ENCODE results near the gene CCDC177. TPM values are rescaled to one million over a fixed set of nuclear protein-coding genes. Genes with fewer than 3 reads are reported as not detected.

Gene CCDC177
- total and polyA plus RNA-seq, 7 experiments from 2014 or later: not detected

GRCh38 chr14:69612783-69613130 is 38.1 kb upstream of the CCDC177 start:
- H3K4me3 Mint-ChIP-seq: peak overlapping the region; percentile 84 to 98 (median 93)
- no peaks in the 10 kb centered on the region for H3K9me3 Mint-ChIP-seq
- Histone ChIP-seq H3K27me3 (ENCODE audit: control insufficient read depth in 2 of 2, insufficient read depth in 2 of 2, low read length in 2 of 2) (no peaks in the 10 kb centered on the region), H3K4me1 (ENCODE audit: control insufficient read depth in 2 of 2, insufficient read depth in 2 of 2, low read length in 2 of 2) (peaks cover 52 to 67% of the 10 kb centered on the region in 2 donors), H3K4me3 (ENCODE audit: low read length) (peak overlapping the region; percentile 91), H3K9me3 (ENCODE audit: control insufficient read depth in 2 of 3, low read length in 3 of 3) (no peaks in the 10 kb centered on the region), H3K36me3 (ENCODE audit: control insufficient read depth in 2 of 3, insufficient read depth in 3 of 3, low read length in 3 of 3) (no peaks in the 10 kb centered on the region), H3K27ac (ENCODE audit: low read depth, low read length) (peak overlapping the region; percentile 85)
- peaks cover 0 to 24% (median 0%) of the 10 kb centered on the region in 5 donors for H3K36me3 Mint-ChIP-seq
- H3K27me3 Mint-ChIP-seq: no peaks in the 10 kb centered on the region
- peak in 1 of 9 donors; percentile 20 for DNase-seq
- ChIA-PET CTCF (interaction anchor here (0.9 to 1.5 kb wide), 5 partner anchors 8 to 92 kb away, joined by 4 to 9 read pairs (median 4); no protein-coding TSS in a partner anchor), POLR2A (interaction anchor here (0.7 to 6.2 kb wide), 13 partner anchors 7 to 1216 kb away, joined by 3 to 62 read pairs (median 3); partner anchors contain the start of gene SRSF5)
- intact Hi-C loops (cut with micrococcal nuclease): loop anchor here (1.0 to 10.0 kb wide), 10 partner anchors 24 to 1795 kb away; partner anchors contain the start of genes ERH (in 2 of the 2), SLC39A9 (in 2 of the 2), ACTN1 (in 1 of the 2) and MAP3K9 (in 1 of the 2)
- H3K27ac Mint-ChIP-seq: peak overlapping the region; percentile 95 to 99 (median 98)
- H3K4me1 Mint-ChIP-seq: peaks cover 56 to 82% (median 74%) of the 10 kb centered on the region in 7 donors
- ATAC-seq: no peak

- ChIA-PET POLR2A (interaction anchor here (0.7 to 6.2 kb wide), 12 partner anchors 8 to 161 kb away, joined by 3 to 62 read pairs (median 4); partner anchors contain the start of gene SRSF5), CTCF (interaction anchor here (0.9 to 1.5 kb wide), 5 partner anchors 9 to 92 kb away, joined by 4 to 9 read pairs (median 4); no protein-coding TSS in a partner anchor)
- H3K4me3 ChIP-seq (ENCODE audit: low read length): peak overlapping the region; percentile 91
- no peaks in the 10 kb centered on the region for H3K27me3 Mint-ChIP-seq
- peaks cover 46 to 62% of the 10 kb centered on the region in 2 donors for H3K4me1 ChIP-seq (ENCODE audit: control insufficient read depth in 2 of 2, insufficient read depth in 2 of 2, low read length in 2 of 2)
- no peaks in the 10 kb centered on the region for H3K9me3 ChIP-seq (ENCODE audit: control insufficient read depth in 2 of 3, low read length in 3 of 3)
- no peaks in the 10 kb centered on the region for H3K27me3 ChIP-seq (ENCODE audit: control insufficient read depth in 2 of 2, insufficient read depth in 2 of 2, low read length in 2 of 2)
- H3K9me3 Mint-ChIP-seq: no peaks in the 10 kb centered on the region
- ATAC-seq (peak; percentile 43), DNase-seq (peak in 8 of 9 donors; percentile 30 to 50 (median 42))
- H3K36me3 ChIP-seq (ENCODE audit: control insufficient read depth in 2 of 3, insufficient read depth in 3 of 3, low read length in 3 of 3): no peaks in the 10 kb centered on the region
- H3K4me3 Mint-ChIP-seq: peak overlapping the region; percentile 84 to 98 (median 93)
- peak overlapping the region; percentile 85 for H3K27ac ChIP-seq (ENCODE audit: low read depth, low read length)
- intact Hi-C loops (cut with micrococcal nuclease): loop anchor here (1.0 to 10.0 kb wide), 8 partner anchors 24 to 1795 kb away; partner anchors contain the start of genes ERH (in 2 of the 2), SLC39A9 (in 2 of the 2), ACTN1 (in 1 of the 2) and MAP3K9 (in 1 of the 2)
- H3K4me1 Mint-ChIP-seq: peaks cover 51 to 77% (median 68%) of the 10 kb centered on the region in 7 donors
- peaks cover 0 to 24% (median 0%) of the 10 kb centered on the region in 5 donors for H3K36me3 Mint-ChIP-seq
- H3K27ac Mint-ChIP-seq: peak overlapping the region; percentile 95 to 99 (median 98)
Measured at GRCh38 chr14:69612014-69612782, 37.5 kb upstream of the CCDC177 start.

DNA sequence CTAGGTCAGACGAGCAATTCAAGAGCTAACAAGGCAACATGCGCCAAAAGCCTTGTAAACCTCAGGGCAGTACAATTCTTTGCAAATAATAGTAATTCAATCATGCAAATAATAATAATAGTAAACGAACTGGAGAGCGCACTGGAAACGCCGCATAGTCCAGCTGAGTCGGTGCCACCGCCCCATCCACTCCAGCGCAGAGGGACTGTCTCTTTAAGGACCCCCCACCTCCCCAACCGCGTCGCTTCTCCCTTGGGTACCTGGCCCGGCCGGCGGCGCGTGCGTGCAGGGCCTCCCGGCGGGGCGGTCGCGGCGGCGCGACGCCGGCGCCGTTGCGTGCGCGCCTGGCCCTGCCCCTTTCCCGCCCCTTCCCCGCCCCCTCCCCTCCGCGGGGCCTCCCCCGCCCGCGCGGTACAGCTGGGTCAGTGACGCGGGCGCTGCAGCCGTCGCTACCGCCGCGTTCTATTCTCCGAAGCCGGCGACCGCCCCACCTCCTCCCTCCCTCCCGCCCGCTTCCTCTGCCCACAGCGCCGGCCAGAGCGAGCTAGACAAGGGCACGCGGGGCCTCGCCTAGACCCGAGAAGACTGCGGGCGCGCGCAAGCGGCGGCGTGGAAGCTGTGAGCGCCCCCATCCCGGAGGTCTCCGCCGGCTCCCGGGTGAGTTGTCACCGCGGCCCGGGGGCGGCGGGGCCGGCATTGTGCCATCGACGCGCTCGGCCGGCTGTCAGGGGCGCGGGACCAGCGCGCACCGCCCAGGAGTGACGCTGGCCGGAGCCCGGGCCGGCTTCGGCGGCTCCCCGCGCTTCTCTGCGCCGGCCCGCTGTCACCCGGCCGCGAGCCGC is 36.7 kb upstream of the CCDC177 start, which contains the start of gene SUSD6:
Gene SUSD6, plus strand, starts transcription at position 425 of the 842 bp plus-strand sequence. CDS start 46,997 bp downstream, outside the sequence.
- ChIA-PET POLR2A (interaction anchor here (0.6 to 6.2 kb wide), 13 partner anchors 9 to 818 kb away, joined by 3 to 62 read pairs (median 4); partner anchors contain the start of gene SRSF5), CTCF (interaction anchor here (0.9 to 1.5 kb wide), 6 partner anchors 10 to 14 kb away, joined by 3 to 9 read pairs (median 4); no protein-coding TSS in a partner anchor)
- no peaks in the 10 kb centered on the region for H3K27me3 Mint-ChIP-seq
- Histone ChIP-seq H3K9me3 (ENCODE audit: control insufficient read depth in 2 of 3, low read length in 3 of 3) (no peaks in the 10 kb centered on the region), H3K36me3 (ENCODE audit: control insufficient read depth in 2 of 3, insufficient read depth in 3 of 3, low read length in 3 of 3) (no peaks in the 10 kb centered on the region), H3K4me3 (ENCODE audit: low read length) (peak within 1 kb of the TSS; percentile 91), H3K27me3 (ENCODE audit: control insufficient read depth in 2 of 2, insufficient read depth in 2 of 2, low read length in 2 of 2) (no peaks in the 10 kb centered on the region), H3K27ac (ENCODE audit: low read depth, low read length) (peak within 1 kb of the TSS; percentile 85), H3K4me1 (ENCODE audit: control insufficient read depth in 2 of 2, insufficient read depth in 2 of 2, low read length in 2 of 2) (peaks cover 38 to 54% of the 10 kb centered on the region in 2 donors)
- H3K9me3 Mint-ChIP-seq: no peaks in the 10 kb centered on the region
- ATAC-seq: peak; percentile 88
- H3K4me1 Mint-ChIP-seq: peaks cover 44 to 69% (median 63%) of the 10 kb centered on the region in 7 donors
- H3K36me3 Mint-ChIP-seq: peaks cover 0 to 18% (median 0%) of the 10 kb centered on the region in 5 donors
- H3K4me3 Mint-ChIP-seq: peak within 1 kb of the TSS; percentile 91 to 98 (median 94)
- H3K27ac Mint-ChIP-seq: peak within 1 kb of the TSS; percentile 95 to 99 (median 98)
- DNase-seq: peak; percentile 79 to 87 (median 85)
- intact Hi-C loops (cut with micrococcal nuclease): loop anchor here (1.0 to 10.0 kb wide), 15 partner anchors 8 to 1937 kb away; partner anchors contain the start of genes ERH (in 2 of the 2), SLC39A9 (in 2 of the 2), SRSF5 (in 2 of the 2) and ACTN1 (in 1 of the 2)

GRCh38 chr14:69610874-69611171 is 36.2 kb upstream of the CCDC177 start:
- ChIA-PET CTCF (interaction anchor here (0.9 to 1.2 kb wide), 2 partner anchors 9 to 13 kb away, joined by 3 to 6 read pairs; no protein-coding TSS in a partner anchor), POLR2A (interaction anchor here (0.9 to 6.2 kb wide), 8 partner anchors 14 to 157 kb away, joined by 3 to 62 read pairs (median 10); partner anchors contain the start of gene SRSF5)
- no peak for ATAC-seq
- H3K36me3 ChIP-seq (ENCODE audit: control insufficient read depth in 2 of 3, insufficient read depth in 3 of 3, low read length in 3 of 3): no peaks in the 10 kb centered on the region
- H3K4me1 Mint-ChIP-seq: peaks cover 38 to 63% (median 58%) of the 10 kb centered on the region in 7 donors
- intact Hi-C loops (cut with micrococcal nuclease): loop anchor here (1.0 to 10.0 kb wide), 13 partner anchors 8 to 1936 kb away; partner anchors contain the start of genes SRSF5 (in 2 of the 2), ACTN1 (in 1 of the 2), DCAF5 (in 1 of the 2) and ERH (in 1 of the 2)
- H3K4me1 ChIP-seq (ENCODE audit: control insufficient read depth in 2 of 2, insufficient read depth in 2 of 2, low read length in 2 of 2): peaks cover 32 to 48% of the 10 kb centered on the region in 2 donors
- H3K4me3 Mint-ChIP-seq: peak overlapping the region; percentile 86 to 97 (median 90)
- no peak for DNase-seq
- H3K4me3 ChIP-seq (ENCODE audit: low read length): peak overlapping the region; percentile 84
- no peaks in the 10 kb centered on the region for H3K27me3 Mint-ChIP-seq
- no peaks in the 10 kb centered on the region for H3K9me3 Mint-ChIP-seq
- H3K27ac Mint-ChIP-seq: peak overlapping the region; percentile 88 to 96 (median 93)
- peaks cover 0 to 16% (median 0%) of the 10 kb centered on the region in 5 donors for H3K36me3 Mint-ChIP-seq
- no peaks in the 10 kb centered on the region for H3K27me3 ChIP-seq (ENCODE audit: control insufficient read depth in 2 of 2, insufficient read depth in 2 of 2, low read length in 2 of 2)
- peak overlapping the region; percentile 81 for H3K27ac ChIP-seq (ENCODE audit: low read depth, low read length)
- H3K9me3 ChIP-seq (ENCODE audit: control insufficient read depth in 2 of 3, low read length in 3 of 3): no peaks in the 10 kb centered on the region

DNA sequence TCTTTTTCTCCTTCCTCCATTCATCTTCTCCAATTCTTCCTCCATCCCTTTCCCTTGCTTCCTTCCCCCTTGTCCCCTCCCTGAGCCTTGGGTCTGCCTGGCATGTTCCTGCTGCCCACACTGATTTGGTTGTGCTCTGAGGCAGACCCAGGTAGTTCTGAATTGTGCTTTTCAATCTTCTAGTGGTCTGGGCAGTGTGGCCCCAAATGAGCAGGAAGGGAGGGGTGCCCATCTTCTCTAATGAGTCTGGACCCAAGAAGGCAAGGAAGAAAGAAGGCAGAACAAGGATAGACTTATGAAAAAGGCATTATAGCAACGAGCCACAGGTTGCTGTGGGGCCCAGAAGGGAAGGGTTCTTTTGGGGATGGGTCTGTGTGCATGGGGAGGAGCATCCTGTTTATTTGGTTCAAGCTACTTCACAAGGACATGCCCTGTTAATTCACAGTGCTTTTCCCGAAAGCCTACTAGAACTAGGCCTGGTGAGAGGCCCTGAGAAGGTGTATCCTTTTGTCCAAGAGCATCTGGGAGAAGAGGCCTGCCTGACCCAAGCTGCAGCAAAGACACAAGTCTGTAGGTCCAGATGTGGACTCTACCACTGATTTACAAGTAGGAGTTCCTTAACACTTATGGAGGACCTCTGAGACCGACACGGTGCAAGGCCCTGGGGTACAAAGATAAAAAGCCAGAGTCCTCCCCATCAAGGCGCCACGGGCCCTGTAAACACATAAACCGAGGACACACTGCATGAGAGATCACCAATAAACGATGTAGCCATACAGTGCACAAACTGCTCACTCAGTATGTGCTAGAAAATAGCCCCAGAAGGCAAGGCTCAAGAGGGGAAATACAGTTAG is 35.6 kb upstream of the CCDC177 start:
- H3K27ac Mint-ChIP-seq: peak overlapping the region; percentile 88 to 96 (median 93)
- no peak for ATAC-seq
- CTCF ChIA-PET: interaction anchor here (1.2 kb wide), 1 partner anchor 13 kb away, joined by 3 read pairs; no protein-coding TSS in a partner anchor
- H3K4me1 ChIP-seq (ENCODE audit: control insufficient read depth in 2 of 2, insufficient read depth in 2 of 2, low read length in 2 of 2): peaks cover 27 to 42% of the 10 kb centered on the region in 2 donors
- H3K27me3 Mint-ChIP-seq: no peaks in the 10 kb centered on the region
- peaks cover 0 to 11% (median 0%) of the 10 kb centered on the region in 5 donors for H3K36me3 Mint-ChIP-seq
- peak overlapping the region; percentile 86 to 97 (median 90) for H3K4me3 Mint-ChIP-seq
- no peak for DNase-seq
- H3K9me3 Mint-ChIP-seq: no peaks in the 10 kb centered on the region
- no peaks in the 10 kb centered on the region for H3K9me3 ChIP-seq (ENCODE audit: control insufficient read depth in 2 of 3, low read length in 3 of 3)
- POLR2A ChIA-PET: interaction anchor here (1.1 to 6.2 kb wide), 6 partner anchors 15 to 157 kb away, joined by 3 to 62 read pairs (median 19); partner anchors contain the start of gene SRSF5
- no peaks in the 10 kb centered on the region for H3K36me3 ChIP-seq (ENCODE audit: control insufficient read depth in 2 of 3, insufficient read depth in 3 of 3, low read length in 3 of 3)
- H3K4me3 ChIP-seq (ENCODE audit: low read length): peak overlapping the region; percentile 84
- no peaks in the 10 kb centered on the region for H3K27me3 ChIP-seq (ENCODE audit: control insufficient read depth in 2 of 2, insufficient read depth in 2 of 2, low read length in 2 of 2)
- peak overlapping the region; percentile 81 for H3K27ac ChIP-seq (ENCODE audit: low read depth, low read length)
- H3K4me1 Mint-ChIP-seq: peaks cover 33 to 57% (median 52%) of the 10 kb centered on the region in 7 donors
- intact Hi-C loops (cut with micrococcal nuclease): loop anchor here (2.0 to 10.0 kb wide), 11 partner anchors 15 to 1935 kb away; partner anchors contain the start of genes ACTN1 (in 1 of the 2), DCAF5 (in 1 of the 2), ERH (in 1 of the 2) and MAP3K9 (in 1 of the 2)

Measured in naive thymus-derived CD4-positive, alpha-beta T cell (primary cell).